ENCODE results near the gene ARRB2. TPM values are rescaled to one million over a fixed set of nuclear protein-coding genes. Genes with fewer than 3 reads are reported as not detected.
"Not testable (repeated sequence)": the region's sequence is repeated elsewhere in the genome, so short reads cannot be mapped to it uniquely, and the experiment has no call there.

The ARRB2 gene
- total and polyA plus RNA-seq, 5 experiments from 2014 or later, result 47.0 to 413 (median 60.5) TPM

- Mint-ChIP-seq H3K36me3 (no peaks in the 10 kb centered on the region), H3K9me3 (no peaks in the 10 kb centered on the region), H3K27ac (peak overlapping the region; percentile 73 to 98 (median 94)), H3K4me1 (peaks cover 28 to 67% (median 49%) of the 10 kb centered on the region in 4 donors), H3K4me3 (peak overlapping the region; percentile 61 to 93 (median 88)), H3K27me3 (no peaks in the 10 kb centered on the region)
- DNase-seq (no peak), ATAC-seq (no peak)
- POLR2A ChIA-PET, result interaction anchor here (0.7 to 1.7 kb wide), 5 partner anchors 9 to 240 kb away, joined by 3 to 5 read pairs (median 4); partner anchors contain the start of gene C17orf107
These were observed 5.4 kb upstream of the ARRB2 start for GRCh38 chr17:4704991-4705390.

- POLR2A ChIA-PET, result interaction anchor here (0.6 to 1.2 kb wide), 2 partner anchors 239 to 816 kb away, joined by 3 read pairs; no protein-coding TSS in a partner anchor
- no peak for DNase-seq
- peak overlapping the region in 9 of 10 donors; percentile 6 to 73 (median 54) for H3K4me3 Mint-ChIP-seq
- H3K4me1 Mint-ChIP-seq, result peaks cover 28 to 65% (median 51%) of the 10 kb centered on the region in 4 donors
- ATAC-seq, result no peak
- H3K27ac Mint-ChIP-seq, result peak overlapping the region in 9 of 10 donors; percentile 27 to 88 (median 49)
- no peaks in the 10 kb centered on the region for H3K9me3 Mint-ChIP-seq
- no peaks in the 10 kb centered on the region for H3K36me3 Mint-ChIP-seq
- no peaks in the 10 kb centered on the region for H3K27me3 Mint-ChIP-seq
These were observed 4.3 kb upstream of the ARRB2 start for GRCh38 chr17:4706121-4706520.

- POLR2A ChIA-PET, result interaction anchor here (0.6 to 5.3 kb wide), 7 partner anchors 9 to 760 kb away, joined by 3 to 45 read pairs (median 21); partner anchors contain the start of genes CXCL16, DHX33, INCA1 and KIF1C
- no peaks in the 10 kb centered on the region for H3K27me3 Mint-ChIP-seq
- DNase-seq (peak in 8 of 10 donors; percentile 60 to 83 (median 72)), ATAC-seq (no peak)
- H3K4me3 Mint-ChIP-seq, result peak overlapping the region; percentile 55 to 86 (median 72)
- no peaks in the 10 kb centered on the region for H3K36me3 Mint-ChIP-seq
- no peaks in the 10 kb centered on the region for H3K9me3 Mint-ChIP-seq
- peaks cover 22 to 59% (median 48%) of the 10 kb centered on the region in 4 donors for H3K4me1 Mint-ChIP-seq
- H3K27ac Mint-ChIP-seq, result peak overlapping the region; percentile 69 to 96 (median 90)
These were observed 2.0 kb upstream of the ARRB2 start for GRCh38 chr17:4708436-4708835.

DNA sequence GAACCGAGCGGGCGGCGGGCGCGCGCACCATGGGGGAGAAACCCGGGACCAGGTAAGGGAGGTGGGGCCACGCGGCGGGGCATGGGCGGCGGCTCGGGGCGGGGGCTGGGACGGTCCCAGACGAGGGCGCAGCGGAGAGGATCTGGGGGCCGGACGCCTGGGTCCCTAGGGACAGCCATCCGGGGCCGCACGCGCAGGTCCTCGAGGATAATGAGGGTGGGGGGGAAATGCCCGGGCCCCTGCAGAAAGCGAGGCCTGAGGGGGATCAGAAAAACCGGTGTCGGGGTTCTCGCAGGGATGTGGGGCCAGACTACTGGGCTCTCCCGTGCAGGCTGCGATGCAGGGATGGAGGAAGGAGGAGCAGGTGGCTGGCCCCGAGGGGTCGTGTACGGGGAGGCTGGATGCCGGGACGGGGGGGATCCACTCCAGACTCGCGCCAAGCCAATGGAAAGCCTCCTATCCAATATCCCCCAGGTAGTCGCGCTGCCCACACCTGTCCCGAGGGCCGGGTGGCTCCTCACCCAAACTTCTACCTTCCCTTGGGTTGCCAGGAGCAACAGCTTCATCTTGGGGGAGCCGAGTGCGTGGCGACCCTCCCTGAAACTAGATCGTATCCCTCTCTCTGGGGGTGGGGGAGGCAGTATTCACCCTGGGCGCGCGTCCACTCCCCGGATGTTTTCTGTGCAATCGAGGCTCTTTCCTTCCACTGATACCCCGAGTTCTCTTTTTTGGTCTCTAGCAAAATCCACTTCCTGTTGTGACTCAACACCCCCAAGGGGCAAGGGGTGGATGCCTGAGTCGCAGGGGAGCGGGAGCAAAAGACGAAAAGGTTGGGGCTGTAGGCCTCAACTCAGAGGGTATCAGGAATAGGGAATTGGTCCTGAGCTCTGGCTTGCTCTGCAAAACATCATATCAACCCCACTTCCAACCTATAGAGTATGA is 532 bp downstream of the ARRB2 start:
- Mint-ChIP-seq H3K36me3 (peaks cover 0 to 4% (median 0%) of the 10 kb centered on the region in 3 donors), H3K9me3 (no peaks in the 10 kb centered on the region), H3K4me1 (peaks cover 39 to 64% (median 63%) of the 10 kb centered on the region in 4 donors), H3K4me3 (peak overlapping the region; percentile 74 to 99 (median 97)), H3K27me3 (no peaks in the 10 kb centered on the region), H3K27ac (peak overlapping the region; percentile 91 to 99 (median 98))
- POLR2A ChIA-PET, result interaction anchor here (0.8 to 5.3 kb wide), 28 partner anchors 8 to 535 kb away, joined by 3 to 45 read pairs (median 5); partner anchors contain the start of genes C17orf107, CHRNE, CXCL16 and MED11
- ATAC-seq, result no peak
- DNase-seq, result peak in 9 of 10 donors; percentile 22 to 77 (median 51)

DNA sequence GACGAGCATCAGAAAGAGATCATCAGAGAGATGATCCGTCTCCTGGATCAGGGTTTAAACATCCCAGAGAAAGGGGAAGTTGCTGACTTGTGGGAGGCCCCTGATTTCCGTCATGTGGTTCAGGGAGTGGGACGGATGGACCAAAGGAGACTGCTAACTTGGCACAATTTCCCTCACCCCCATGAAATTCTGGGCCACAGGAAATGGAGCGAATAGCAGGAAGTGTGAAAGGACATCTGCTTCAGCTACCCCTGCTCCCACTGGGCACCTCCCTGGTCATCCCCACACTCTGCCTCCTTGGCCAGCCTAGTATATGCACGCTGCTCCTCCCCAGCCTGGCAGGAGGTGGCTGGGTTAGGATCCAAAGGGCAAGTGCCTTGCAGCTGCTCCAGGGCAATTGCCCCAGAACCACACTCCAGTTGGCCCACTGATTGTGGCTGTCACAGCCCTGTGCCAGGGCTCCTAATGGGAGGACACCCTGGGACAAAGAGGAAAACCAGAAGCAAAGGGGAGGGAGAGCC is 1.3 kb downstream of the ARRB2 start:
- DNase-seq (no peak), ATAC-seq (no peak)
- POLR2A ChIA-PET, result interaction anchor here (0.6 to 5.3 kb wide), 18 partner anchors 9 to 536 kb away, joined by 3 to 45 read pairs (median 8); partner anchors contain the start of genes C17orf107, CXCL16, MED11 and MINK1

GRCh38 chr17:4712526-4712925 is 2.1 kb downstream of the ARRB2 start:
- ATAC-seq (no peak), DNase-seq (no peak)
- H3K9me3 Mint-ChIP-seq, result no peaks in the 10 kb centered on the region
- peaks cover 35 to 78% (median 68%) of the 10 kb centered on the region in 4 donors for H3K4me1 Mint-ChIP-seq
- H3K27ac Mint-ChIP-seq, result peak overlapping the region in 9 of 10 donors; percentile 78 to 99 (median 96)
- peaks cover 0 to 17% (median 0%) of the 10 kb centered on the region in 3 donors for H3K36me3 Mint-ChIP-seq
- peak overlapping the region; percentile 74 to 99 (median 97) for H3K4me3 Mint-ChIP-seq
- POLR2A ChIA-PET, result interaction anchor here (1.0 to 5.3 kb wide), 8 partner anchors 8 to 230 kb away, joined by 3 to 45 read pairs (median 4); partner anchors contain the start of genes CXCL16, PELP1 and ZMYND15
- H3K27me3 Mint-ChIP-seq, result no peaks in the 10 kb centered on the region

More for the DNA sequence above, 1.3 kb downstream of the ARRB2 start:
- Mint-ChIP-seq H3K4me3 (peak overlapping the region; percentile 74 to 99 (median 97)), H3K9me3 (no peaks in the 10 kb centered on the region), H3K27ac (peak overlapping the region; percentile 91 to 99 (median 98)), H3K4me1 (peaks cover 34 to 70% (median 61%) of the 10 kb centered on the region in 4 donors), H3K36me3 (peaks cover 0 to 9% (median 0%) of the 10 kb centered on the region in 3 donors), H3K27me3 (no peaks in the 10 kb centered on the region)

DNA sequence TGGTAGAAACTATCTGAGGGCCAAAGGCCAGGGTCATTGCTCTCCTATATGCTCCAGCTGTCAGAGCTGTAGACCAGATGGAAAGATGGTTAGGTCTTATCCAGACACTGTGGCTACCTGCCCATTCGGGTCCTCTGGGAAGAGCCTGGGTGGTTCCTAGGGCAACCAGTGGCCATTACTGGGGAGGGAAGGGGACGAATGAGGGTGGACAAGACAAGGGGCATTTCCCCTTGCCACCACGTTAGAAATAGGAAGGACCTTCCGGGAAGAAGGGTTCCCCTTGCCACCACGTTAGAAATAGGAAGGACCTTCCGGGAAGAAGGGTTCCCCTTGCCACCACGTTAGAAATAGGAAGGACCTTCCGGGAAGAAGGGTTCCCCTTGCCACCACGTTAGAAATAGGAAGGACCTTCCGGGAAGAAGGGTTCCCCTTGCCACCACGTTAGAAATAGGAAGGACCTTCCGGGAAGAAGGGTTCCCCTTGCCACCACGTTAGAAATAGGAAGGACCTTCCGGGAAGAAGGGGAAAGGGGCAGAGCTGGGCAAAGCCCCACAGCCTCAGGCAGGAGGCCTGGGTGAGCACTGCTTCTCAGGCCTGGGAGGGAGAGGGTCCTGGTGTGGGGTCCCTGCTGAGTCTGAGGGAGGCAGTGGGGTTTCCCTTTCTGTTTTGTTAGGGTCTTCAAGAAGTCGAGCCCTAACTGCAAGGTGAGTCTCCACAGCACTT is 4.1 kb downstream of the ARRB2 start:
- peaks cover 0 to 37% (median 0%) of the 10 kb centered on the region in 3 donors for H3K36me3 Mint-ChIP-seq
- H3K27me3 Mint-ChIP-seq, H3K9me3 Mint-ChIP-seq, DNase-seq, ATAC-seq: not testable (repeated sequence)
- POLR2A ChIA-PET, result interaction anchor here (0.6 to 2.1 kb wide), 17 partner anchors 10 to 539 kb away, joined by 3 to 8 read pairs (median 4); partner anchors contain the start of genes CXCL16, MED11, PFN1 and PSMB6
- H3K4me1 Mint-ChIP-seq, result peaks cover 37 to 71% (median 65%) of the 10 kb centered on the region in 4 donors
- peak overlapping the region; percentile 76 to 92 (median 86) for H3K4me3 Mint-ChIP-seq
- H3K27ac Mint-ChIP-seq, result peak overlapping the region; percentile 91 to 98 (median 95)

- DNase-seq (peak; percentile 36 to 74 (median 58)), ATAC-seq (peak; percentile 14 to 19)
- peak overlapping the region; percentile 91 to 98 (median 94) for H3K27ac Mint-ChIP-seq
- peaks cover 0 to 44% (median 0%) of the 10 kb centered on the region in 3 donors for H3K36me3 Mint-ChIP-seq
- H3K4me1 Mint-ChIP-seq, result peaks cover 34 to 67% (median 63%) of the 10 kb centered on the region in 4 donors
- POLR2A ChIA-PET, result interaction anchor here (0.6 to 2.1 kb wide), 15 partner anchors 10 to 466 kb away, joined by 3 to 8 read pairs (median 4); partner anchors contain the start of genes CXCL16, MED11, PFN1 and PSMB6
- H3K27me3 Mint-ChIP-seq, result no peaks in the 10 kb centered on the region
- no peaks in the 10 kb centered on the region for H3K9me3 Mint-ChIP-seq
- H3K4me3 Mint-ChIP-seq, result peak overlapping the region; percentile 76 to 92 (median 86)
These were observed 4.8 kb downstream of the ARRB2 start for GRCh38 chr17:4715063-4715744.

GRCh38 chr17:4716081-4716480 is 5.6 kb downstream of the ARRB2 start:
- POLR2A ChIA-PET, result interaction anchor here (1.2 to 2.0 kb wide), 6 partner anchors 9 to 118 kb away, joined by 3 to 8 read pairs (median 4); partner anchors contain the start of genes CXCL16 and ZMYND15
- ATAC-seq (no peak), DNase-seq (no peak)
- Mint-ChIP-seq H3K9me3 (no peaks in the 10 kb centered on the region), H3K36me3 (peaks cover 0 to 52% (median 0%) of the 10 kb centered on the region in 3 donors), H3K4me1 (peaks cover 34 to 71% (median 60%) of the 10 kb centered on the region in 4 donors), H3K4me3 (peak overlapping the region; percentile 53 to 92 (median 84)), H3K27ac (peak overlapping the region in 9 of 10 donors; percentile 91 to 98 (median 94)), H3K27me3 (no peaks in the 10 kb centered on the region)

DNA sequence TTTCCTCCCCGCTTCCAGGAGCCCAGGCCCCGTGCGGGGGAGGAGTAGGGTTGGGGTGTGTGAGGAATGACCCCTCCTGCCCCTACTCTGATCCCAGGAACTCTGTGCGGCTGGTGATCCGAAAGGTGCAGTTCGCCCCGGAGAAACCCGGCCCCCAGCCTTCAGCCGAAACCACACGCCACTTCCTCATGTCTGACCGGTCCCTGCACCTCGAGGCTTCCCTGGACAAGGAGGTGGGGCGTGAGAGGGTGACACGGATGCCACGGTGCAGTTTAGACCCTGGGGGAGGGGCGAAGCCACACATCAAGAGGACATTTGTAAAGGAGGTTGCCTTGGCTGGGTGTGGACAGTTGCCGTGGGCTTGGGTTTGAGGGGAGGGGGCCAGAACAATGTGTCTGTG is 7.4 kb downstream of the ARRB2 start:
- Mint-ChIP-seq H3K4me3 (peak overlapping the region in 2 of 10 donors; percentile 61 to 80), H3K27me3 (no peaks in the 10 kb centered on the region), H3K36me3 (peaks cover 0 to 59% (median 0%) of the 10 kb centered on the region in 3 donors), H3K4me1 (peaks cover 27 to 63% (median 47%) of the 10 kb centered on the region in 4 donors), H3K9me3 (no peaks in the 10 kb centered on the region), H3K27ac (peak overlapping the region in 6 of 10 donors; percentile 34 to 86 (median 60))
- ATAC-seq (no peak), DNase-seq (no peak)
- POLR2A ChIA-PET, result no interaction called here

GRCh38 chr17:4718276-4718675 is 7.8 kb downstream of the ARRB2 start:
- Mint-ChIP-seq H3K36me3 (peaks cover 0 to 59% (median 0%) of the 10 kb centered on the region in 3 donors), H3K4me3 (no peak overlapping the region), H3K9me3 (no peaks in the 10 kb centered on the region), H3K27me3 (no peaks in the 10 kb centered on the region), H3K4me1 (peaks cover 27 to 64% (median 45%) of the 10 kb centered on the region in 4 donors), H3K27ac (peak overlapping the region in 7 of 10 donors; percentile 43 to 86 (median 66))
- ATAC-seq (no peak), DNase-seq (no peak)
- POLR2A ChIA-PET, result interaction anchor here (0.9 to 1.0 kb wide), 2 partner anchors 8 to 26 kb away, joined by 3 read pairs; partner anchors contain the start of gene ARRB2

All from naive thymus-derived CD8-positive, alpha-beta T cell (primary cell).